Sciatic nerve (tissue), 2 donors: Measurements from ENCODE around the gene WDSUB1. TPM values are rescaled to one million over a fixed set of nuclear protein-coding genes. Genes with fewer than 3 reads are reported as not detected.

ENCODE experiments used
- ATAC-seq: fragments of 200-7000 bp; cut with Tn5 transposase; one replicate; pipeline ENCODE4 v1.9.1; 2020; ENCODE audit warnings: mild to moderate bottlenecking, moderate library complexity
- DNase-seq: peaks from one replicate; pipeline ENCODE4 v3.0.0-alpha.2; 2020; ENCODE audit warnings: low spot score
- intact Hi-C: fragments of 100-400 bp; cut with DNase I; formaldehyde crosslinking; loops from one replicate; pipeline ENCODE4 v1.14.2; 2022
- total RNA-seq: library from RNA; stranded (reverse); fragmentation: NEBNext Ultra II Directional; extraction: Animal tissue kit (Norgen Biotek cat#: 25700); gene quantifications from one replicate; pipeline ENCODE4 v1.2.1, GENCODE V29; 2021
- donor health status: DM: no; HTN: no; CAD: no.
- donor health status: DM: no; HTN: no; CAD: no.

The WDSUB1 gene
- total RNA-seq, 1 donor from 2014 or later = 12.1 TPM

DNA sequence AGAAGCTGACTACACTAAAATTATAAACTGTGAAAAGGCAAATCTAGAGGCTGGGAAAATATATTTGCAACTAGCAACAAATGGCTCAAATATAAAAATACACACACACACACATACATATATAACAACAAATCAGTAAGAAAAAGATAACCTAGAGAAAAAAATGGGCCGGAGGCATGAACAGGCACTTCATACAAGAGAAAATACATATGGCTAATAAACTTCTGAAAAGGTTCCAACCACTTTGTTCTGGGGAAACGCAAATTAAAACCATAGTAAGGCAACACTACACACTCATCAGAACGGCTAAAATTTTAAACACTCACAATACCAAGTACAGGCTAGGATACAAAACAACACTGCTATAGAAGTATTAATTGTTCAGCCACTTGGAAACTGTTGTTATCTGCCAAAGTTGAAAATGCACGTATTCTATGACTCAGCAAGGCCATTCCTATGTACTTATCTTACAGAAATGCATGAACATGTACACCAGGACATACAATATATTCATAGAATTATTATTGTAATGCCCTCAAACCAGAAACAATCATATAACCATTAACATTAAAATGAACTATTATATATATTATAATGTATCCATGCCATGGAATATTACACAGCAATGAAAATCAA lies 15.6 kb downstream of the WDSUB1 start:
- ATAC-seq (no peak), DNase-seq (no peak)
- intact Hi-C loops = no loop called here

DNA sequence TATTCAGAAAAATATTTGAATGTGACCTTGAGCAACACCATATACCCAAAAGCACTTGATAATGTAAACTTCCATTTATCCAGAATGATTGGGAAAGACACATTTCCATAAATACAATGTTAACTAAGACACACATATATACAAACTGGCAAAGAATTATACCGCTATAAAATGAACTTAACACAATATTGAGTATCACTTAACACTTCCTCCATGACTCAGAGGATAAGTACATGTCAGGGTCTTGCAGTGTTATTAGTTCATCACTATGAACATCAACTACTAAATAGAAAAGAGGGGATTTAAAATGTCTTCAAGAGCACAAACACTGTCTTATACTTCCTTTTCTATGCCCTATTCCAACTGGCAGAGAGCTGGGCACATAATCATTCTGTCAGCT lies 18.6 kb downstream of the WDSUB1 start:
- intact Hi-C loops = no loop called here
- ATAC-seq (no peak), DNase-seq (no peak)

DNA sequence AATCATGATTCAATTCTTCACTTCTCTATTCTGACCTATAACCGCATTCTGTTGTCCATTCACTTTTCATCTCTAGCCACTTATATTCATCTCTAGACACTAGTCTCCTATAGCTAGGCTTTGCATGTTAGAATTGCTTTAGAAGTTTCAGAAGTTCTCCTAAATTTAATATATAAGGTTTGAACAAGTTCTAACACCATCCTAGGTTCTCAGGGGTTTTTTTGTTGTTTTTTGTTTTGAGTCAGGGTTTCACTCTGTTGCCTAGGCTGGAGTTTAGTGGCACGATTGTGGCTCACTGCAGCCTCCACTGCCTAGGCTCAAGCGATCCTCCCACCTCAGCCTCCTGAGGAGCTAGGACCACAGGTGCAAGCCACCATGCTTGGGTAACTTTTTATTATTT lies 19.9 kb downstream of the WDSUB1 start:
- intact Hi-C loops = no loop called here
- DNase-seq (no peak), ATAC-seq (no peak)

- intact Hi-C loops = no loop called here
- ATAC-seq (no peak), DNase-seq (no peak)
Measured at GRCh38 chr2:159265171-159265576, 21.3 kb downstream of the WDSUB1 start.

DNA sequence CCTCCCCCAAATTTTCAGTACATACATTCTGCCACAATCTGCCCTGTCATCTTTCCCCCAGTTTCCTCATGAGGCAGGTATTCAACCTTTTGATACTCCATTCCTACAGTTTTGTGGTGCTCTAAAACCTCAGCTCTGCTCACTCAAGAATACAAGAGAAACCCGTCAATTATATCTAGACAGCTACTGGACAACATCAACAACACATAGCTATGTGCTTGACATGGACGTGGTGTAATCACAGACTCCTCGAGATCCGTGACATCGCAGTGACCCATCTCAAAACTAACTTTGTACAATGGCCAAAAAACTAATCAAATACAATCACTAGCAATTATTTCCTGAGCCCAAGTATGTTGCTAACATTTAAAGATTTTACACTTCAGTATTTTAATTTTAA lies 23.6 kb downstream of the WDSUB1 start:
- no peak for DNase-seq
- no peak for ATAC-seq
- intact Hi-C loops = no loop called here

DNA sequence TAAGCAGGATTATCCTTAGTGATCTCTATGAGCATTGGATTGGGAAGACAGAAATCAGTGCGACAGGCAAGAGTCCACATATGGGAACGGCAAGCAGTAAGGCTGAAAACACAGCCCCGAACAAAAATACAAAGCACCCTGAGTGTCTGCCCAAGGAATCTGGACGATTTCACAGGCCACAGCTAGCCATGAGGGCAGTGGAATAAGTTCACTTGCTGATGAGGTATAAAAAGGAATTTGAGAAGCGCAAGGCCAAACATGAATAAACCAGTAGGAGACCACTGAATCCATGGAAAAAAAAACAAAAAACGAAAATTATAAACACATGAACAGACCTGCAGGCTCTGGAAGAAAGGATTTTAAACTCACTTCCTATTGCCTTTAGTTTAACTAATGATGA lies 24.3 kb downstream of the WDSUB1 start:
- ATAC-seq = no peak
- intact Hi-C loops = no loop called here

GRCh38 chr2:159256159-159256558 lies 30.3 kb downstream of the WDSUB1 start:
- intact Hi-C loops = no loop called here
- ATAC-seq = no peak
- DNase-seq = no peak

More for the DNA sequence above, 24.3 kb downstream of the WDSUB1 start:
- DNase-seq = no peak

DNA sequence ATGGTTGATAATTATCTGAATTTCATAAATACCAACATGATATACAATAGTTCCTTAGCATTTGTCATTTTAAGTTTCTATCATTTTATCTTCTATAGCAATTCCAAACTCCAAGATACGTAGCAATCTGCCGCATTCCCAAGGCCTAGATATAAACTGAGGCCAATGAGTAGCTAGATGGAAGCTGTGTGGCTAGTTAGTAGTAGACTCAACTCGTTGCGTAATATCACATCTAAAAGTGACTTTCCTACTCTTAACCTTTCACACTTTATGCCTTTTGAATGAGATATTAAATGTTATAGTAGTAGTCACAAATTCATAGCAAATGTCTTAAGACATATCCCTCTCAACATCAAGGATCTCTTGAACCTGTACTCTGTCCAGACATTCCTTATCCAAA lies 33.6 kb downstream of the WDSUB1 start:
- intact Hi-C loops = loop anchor here (5.0 kb wide), 1 partner anchor 1331 kb away; no protein-coding TSS in a partner anchor
- DNase-seq = no peak

DNA sequence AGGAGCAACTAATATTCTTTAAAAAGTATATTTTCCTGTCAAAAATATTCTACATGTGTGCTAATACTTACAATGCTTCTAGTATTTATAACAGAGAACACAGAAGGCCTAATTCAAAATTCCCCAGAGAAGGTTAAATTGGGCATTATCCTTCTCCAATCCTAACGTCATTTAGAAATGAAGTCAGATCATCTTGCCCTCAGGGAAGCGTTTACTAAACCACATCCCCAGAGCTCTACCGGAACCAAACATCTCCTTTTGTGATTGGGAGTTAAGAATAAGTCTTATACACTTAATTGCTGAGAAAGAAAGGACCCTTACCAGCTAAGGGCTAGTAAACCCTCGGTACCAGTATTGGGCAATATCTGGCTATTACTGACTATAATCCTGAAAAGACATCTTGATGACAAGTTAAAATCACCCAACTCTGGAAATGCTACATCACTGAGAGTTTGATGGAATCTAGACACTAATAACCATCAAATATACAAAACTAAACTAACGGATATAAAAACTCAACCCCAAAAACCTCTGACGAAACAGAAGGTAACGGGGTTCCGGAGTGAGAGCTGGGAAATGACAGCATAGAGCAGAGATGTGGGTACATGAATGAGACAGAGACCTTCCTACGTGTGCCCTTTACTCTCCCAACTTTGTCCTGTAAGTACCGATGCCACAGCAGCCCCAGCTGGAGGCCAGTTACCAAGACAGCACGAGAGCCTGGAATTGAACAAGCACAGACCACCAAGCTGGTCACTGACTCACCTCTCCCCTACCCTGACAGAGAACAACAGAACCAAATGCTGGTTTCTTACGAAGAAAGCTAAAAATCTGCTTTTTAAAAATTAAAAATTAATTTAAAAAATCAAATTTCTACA lies 35.0 kb downstream of the WDSUB1 start:
- peak; percentile 47 for ATAC-seq
- no peak for DNase-seq
- intact Hi-C loops = loop anchor here (5.0 kb wide), 1 partner anchor 1329 kb away; no protein-coding TSS in a partner anchor

More for the DNA sequence above, 33.6 kb downstream of the WDSUB1 start:
- ATAC-seq = no peak

DNA sequence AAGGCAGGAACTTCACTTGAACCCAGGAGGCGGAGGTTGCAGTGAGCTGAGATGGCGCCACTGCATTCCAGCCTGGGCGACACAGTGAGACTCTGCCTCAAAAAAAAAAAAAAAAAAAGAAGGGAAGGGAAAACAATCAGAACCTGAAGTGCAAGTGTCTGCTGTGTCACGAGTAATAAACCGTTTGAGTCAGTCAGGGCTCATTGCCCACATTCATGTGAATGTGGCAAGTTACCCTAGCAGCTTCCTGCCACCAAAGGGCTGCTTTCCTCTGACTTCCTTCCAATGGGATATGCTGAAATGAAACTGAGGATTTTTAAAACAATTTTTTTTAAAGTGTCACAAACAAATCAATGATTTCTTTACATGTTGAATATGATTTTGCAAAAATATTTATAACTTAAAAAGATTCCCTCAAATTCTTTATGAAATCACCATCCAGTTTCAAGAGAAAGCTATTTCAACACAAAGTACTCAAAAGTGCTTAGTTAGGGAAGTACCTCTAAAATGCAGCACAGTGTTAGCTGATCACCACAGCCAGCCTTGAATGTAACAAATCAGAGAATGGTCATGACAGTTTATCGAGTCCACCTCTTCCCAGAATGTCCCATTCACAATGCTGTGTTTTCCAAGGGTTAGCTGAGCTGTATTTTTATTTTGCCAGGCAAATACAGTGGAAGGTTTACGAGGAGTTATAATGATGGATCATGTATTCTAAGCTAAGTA lies 36.4 kb downstream of the WDSUB1 start:
- intact Hi-C loops = loop anchor here (5.0 kb wide), 1 partner anchor 1328 kb away; no protein-coding TSS in a partner anchor
- DNase-seq (no peak), ATAC-seq (peak; percentile 92)

DNA sequence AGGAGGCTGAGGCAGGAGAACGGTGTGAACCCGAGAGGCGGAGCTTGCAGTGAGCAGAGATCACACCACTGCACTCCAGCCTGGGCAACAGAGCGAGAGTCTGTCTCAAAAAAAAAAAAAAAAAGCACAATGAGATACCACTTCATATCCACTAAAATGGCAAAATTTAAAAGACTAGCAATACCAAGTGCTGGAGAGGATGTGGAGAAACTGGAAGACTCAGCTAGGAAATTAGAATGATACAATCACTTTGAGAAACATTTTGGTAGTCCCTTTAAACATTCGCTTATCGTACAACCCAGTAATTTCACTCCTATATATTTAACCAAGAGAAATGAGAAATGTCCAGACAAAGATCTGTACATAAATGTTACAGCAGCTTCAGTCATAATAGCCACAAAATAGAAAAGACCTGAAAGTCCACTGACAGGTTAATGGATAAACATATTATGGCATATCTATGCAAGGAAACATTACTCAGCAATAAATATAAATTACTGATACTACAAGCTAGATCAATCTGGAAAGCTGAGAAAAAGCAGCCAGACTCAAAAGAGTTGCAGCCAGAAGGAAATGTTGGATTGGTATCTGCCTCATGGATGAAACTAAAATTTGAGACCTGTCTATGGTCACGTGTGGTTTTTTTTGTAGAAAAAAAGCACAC lies 40.0 kb downstream of the WDSUB1 start:
- DNase-seq = no peak
- intact Hi-C loops = no loop called here
- no peak for ATAC-seq

GRCh38 chr2:159243529-159243928 lies 43.0 kb downstream of the WDSUB1 start:
- no peak for ATAC-seq

GRCh38 chr2:159234868-159235267 lies 51.6 kb downstream of the WDSUB1 start:
- intact Hi-C loops = no loop called here
- ATAC-seq = no peak
- no peak for DNase-seq

More at GRCh38 chr2:159243529-159243928, 43.0 kb downstream of the WDSUB1 start:
- DNase-seq = no peak
- intact Hi-C loops = no loop called here

DNA sequence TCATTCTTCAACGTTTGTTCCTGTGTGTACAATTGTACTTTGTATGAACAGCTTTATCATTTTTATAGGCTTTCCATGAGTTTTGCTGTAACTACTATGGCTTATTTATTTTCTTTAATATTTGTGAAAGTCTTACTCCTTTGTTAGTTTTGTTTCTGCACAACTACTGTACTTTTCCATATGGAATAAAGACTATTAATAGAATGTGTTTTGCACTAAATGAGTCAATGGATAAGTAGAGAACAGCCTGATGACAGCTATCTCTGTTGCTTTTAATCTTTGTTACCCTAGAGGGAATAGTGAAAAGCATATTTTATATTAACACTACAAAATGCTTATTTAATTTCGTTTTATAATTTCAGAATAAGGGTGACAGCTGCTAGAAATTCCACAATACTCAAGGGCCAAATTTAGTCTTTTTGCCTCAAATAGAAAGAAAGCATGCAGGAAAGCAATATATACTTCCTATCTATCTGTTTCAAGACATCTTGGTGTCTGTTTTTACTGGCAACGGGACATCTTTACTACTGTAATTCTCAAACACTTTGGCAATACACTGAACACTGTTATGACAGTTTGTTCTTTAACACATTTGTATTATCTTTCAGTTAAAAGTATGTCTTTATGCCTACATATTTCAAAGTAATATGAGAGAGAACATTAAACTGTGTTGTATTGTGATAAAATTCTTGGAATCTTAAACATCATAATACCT lies 53.9 kb downstream of the WDSUB1 start:
- intact Hi-C loops = no loop called here
- ATAC-seq (no peak), DNase-seq (no peak)

DNA sequence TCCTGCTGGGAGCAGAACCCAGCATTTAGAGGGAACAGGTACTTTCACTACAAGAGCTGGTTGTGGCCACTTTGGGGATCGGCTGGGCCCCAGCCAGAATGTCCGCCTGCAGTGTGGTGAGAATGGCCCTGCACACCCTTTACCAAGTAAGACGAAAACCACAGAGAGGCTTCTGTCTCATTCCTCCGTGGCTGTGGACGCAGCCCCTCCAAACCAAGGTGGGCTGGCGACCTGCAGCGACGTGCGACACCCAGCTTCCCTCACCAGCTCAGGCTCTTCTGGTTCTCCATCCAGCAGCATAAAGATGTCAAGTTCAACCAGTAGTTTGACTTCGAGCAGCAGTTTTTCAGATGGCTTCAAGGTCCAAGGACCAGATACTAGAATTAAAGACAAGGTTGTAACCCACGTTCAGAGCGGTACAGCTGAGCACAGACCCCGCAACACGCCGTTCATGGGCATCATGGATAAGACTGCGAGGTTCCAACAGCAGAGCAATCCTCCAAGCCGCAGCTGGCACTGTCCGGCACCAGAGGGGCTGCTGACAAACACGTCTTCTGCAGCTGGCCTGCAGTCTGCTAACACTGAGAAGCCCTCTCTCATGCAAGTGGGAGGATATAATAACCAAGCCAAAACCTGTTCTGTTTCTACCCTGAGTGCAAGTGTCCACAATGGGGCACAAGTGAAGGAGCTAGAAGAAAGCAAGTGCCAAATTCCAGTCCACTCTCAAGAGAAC lies 56.2 kb downstream of the WDSUB1 start:
- ATAC-seq = no peak
- DNase-seq = no peak
- intact Hi-C loops = no loop called here

GRCh38 chr2:159229476-159230144 lies 56.9 kb downstream of the WDSUB1 start:
- intact Hi-C loops = no loop called here
- ATAC-seq (no peak), DNase-seq (no peak)

DNA sequence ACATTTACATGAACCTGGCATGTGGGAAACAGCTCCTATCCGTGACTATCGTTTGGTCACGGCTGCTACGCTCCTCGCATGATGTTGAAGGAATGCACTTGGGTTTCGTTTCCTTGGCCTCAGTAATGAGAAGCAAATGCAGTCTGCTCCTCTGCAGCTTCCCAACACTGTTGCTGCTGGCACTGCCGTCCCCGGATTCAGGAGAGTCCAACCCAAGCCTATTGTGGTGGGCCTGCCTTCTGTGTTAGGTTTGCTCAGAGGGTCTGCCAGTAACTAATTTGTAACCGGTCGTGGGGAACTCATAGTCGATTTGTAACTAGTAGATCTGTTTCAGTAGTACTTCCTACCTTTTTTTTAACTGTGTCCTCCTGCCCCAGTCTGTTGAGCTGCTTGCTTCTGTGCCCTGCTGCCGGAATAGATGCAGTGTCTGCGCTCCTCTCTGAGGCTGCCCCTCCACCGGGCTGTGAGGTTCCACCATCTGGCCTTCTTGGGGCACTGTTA lies 58.4 kb downstream of the WDSUB1 start:
- intact Hi-C loops = no loop called here
- ATAC-seq (no peak), DNase-seq (no peak)
